ENCODE measurements around the gene FKBP7. TPM values are rescaled to one million over a fixed set of nuclear protein-coding genes. Genes with fewer than 3 reads are reported as not detected.

The FKBP7 gene
- polyA plus RNA-seq, 1 donor (not counting 4 experiments of a cell fraction or from before 2014, with no cell fraction given) = 2.4 TPM

GRCh38 chr2:178422097-178422496 is 56.3 kb downstream of the FKBP7 start:
- no peak overlapping the region for H3K4me3 ChIP-seq (ENCODE audit: control insufficient read depth in 2 of 3, extremely low read depth in 1 of 3, insufficient read depth in 2 of 3, low read depth in 1 of 3, low read length in 3 of 3)
- FAIRE-seq = peak; percentile 67
- dilution Hi-C loops (cut with MboI; ENCODE audit: extremely low pct_ligation_motif_present, low sequenced_read_pairs) = no loop called here

GRCh38 chr2:178420463-178420999 is 57.9 kb downstream of the FKBP7 start:
- dilution Hi-C loops (cut with MboI; ENCODE audit: extremely low pct_ligation_motif_present, low sequenced_read_pairs) = no loop called here
- no peak overlapping the region for H3K4me3 ChIP-seq (ENCODE audit: control insufficient read depth in 2 of 3, extremely low read depth in 1 of 3, insufficient read depth in 2 of 3, low read depth in 1 of 3, low read length in 3 of 3)
- H3K4me1 ChIP-seq (ENCODE audit: control insufficient read depth, extremely low read depth, insufficient read depth, low read length) = peaks cover 35% of the 10 kb centered on the region
- H3K9me1 ChIP-seq (ENCODE audit: control insufficient read depth, extremely low read depth, insufficient read depth, low read length) = no peaks in the 10 kb centered on the region
- H3K27ac ChIP-seq (ENCODE audit: control insufficient read depth, insufficient read depth, low read length) = no peak overlapping the region
- H3K79me2 ChIP-seq (ENCODE audit: control insufficient read depth, insufficient read depth, low read length) = peaks cover 12% of the 10 kb centered on the region
- no peak overlapping the region for H3K4me2 ChIP-seq (ENCODE audit: control insufficient read depth, extremely low read depth, insufficient read depth, low read depth, low read length)
- DNase-seq (ENCODE audit: low read depth, low spot score) = no peak
- H3K9ac ChIP-seq (ENCODE audit: control insufficient read depth, extremely low read depth, insufficient read depth, low read length) = no peak overlapping the region
- TF ChIP-seq EZH2 (IDR thresholded peaks at IDR 0.05; ENCODE audit: low read length) (no peak), CTCF (optimal IDR thresholded peaks at IDR 0.05 in 1 of 3, IDR thresholded peaks at IDR 0.05 in 1 of 3, conservative IDR thresholded peaks at IDR 0.05 in 1 of 3; ENCODE audit: extremely low read depth in 1 of 3, insufficient read depth in 2 of 3, low read length in 3 of 3) (no peak)
- H3K27me3 ChIP-seq (ENCODE audit: control insufficient read depth, extremely low read depth, insufficient read depth, low read length) = no peaks in the 10 kb centered on the region
- peaks cover 0 to 6% of the 10 kb centered on the region in 2 experiments for H3K36me3 ChIP-seq (ENCODE audit: control insufficient read depth in 2 of 2, extremely low read depth in 1 of 2, insufficient read depth in 2 of 2, low read length in 2 of 2)
- FAIRE-seq = no peak
- no peaks in the 10 kb centered on the region for H4K20me1 ChIP-seq (ENCODE audit: control insufficient read depth, extremely low read depth, insufficient read depth, low read length)
- H3K9me3 ChIP-seq (ENCODE audit: control insufficient read depth, low read depth, low read length) = no peaks in the 10 kb centered on the region
- H2AFZ ChIP-seq (ENCODE audit: control insufficient read depth, low read length) = no peak overlapping the region

More at GRCh38 chr2:178422097-178422496, 56.3 kb downstream of the FKBP7 start:
- H3K9me1 ChIP-seq (ENCODE audit: control insufficient read depth, extremely low read depth, insufficient read depth, low read length) = no peaks in the 10 kb centered on the region
- H4K20me1 ChIP-seq (ENCODE audit: control insufficient read depth, extremely low read depth, insufficient read depth, low read length) = no peaks in the 10 kb centered on the region
- H3K27ac ChIP-seq (ENCODE audit: control insufficient read depth, insufficient read depth, low read length) = no peak overlapping the region
- peaks cover 8% of the 10 kb centered on the region for H3K79me2 ChIP-seq (ENCODE audit: control insufficient read depth, insufficient read depth, low read length)
- peaks cover 0 to 6% of the 10 kb centered on the region in 2 experiments for H3K36me3 ChIP-seq (ENCODE audit: control insufficient read depth in 2 of 2, extremely low read depth in 1 of 2, insufficient read depth in 2 of 2, low read length in 2 of 2)
- no peak overlapping the region for H3K4me2 ChIP-seq (ENCODE audit: control insufficient read depth, extremely low read depth, insufficient read depth, low read depth, low read length)
- H3K9ac ChIP-seq (ENCODE audit: control insufficient read depth, extremely low read depth, insufficient read depth, low read length) = no peak overlapping the region
- TF ChIP-seq EZH2 (IDR thresholded peaks at IDR 0.05; ENCODE audit: low read length) (no peak), CTCF (optimal IDR thresholded peaks at IDR 0.05 in 1 of 3, IDR thresholded peaks at IDR 0.05 in 1 of 3, conservative IDR thresholded peaks at IDR 0.05 in 1 of 3; ENCODE audit: extremely low read depth in 1 of 3, insufficient read depth in 2 of 3, low read length in 3 of 3) (no peak)
- H3K27me3 ChIP-seq (ENCODE audit: control insufficient read depth, extremely low read depth, insufficient read depth, low read length) = no peaks in the 10 kb centered on the region
- H3K9me3 ChIP-seq (ENCODE audit: control insufficient read depth, low read depth, low read length) = no peaks in the 10 kb centered on the region
- H2AFZ ChIP-seq (ENCODE audit: control insufficient read depth, low read length) = no peak overlapping the region
- no peak for DNase-seq (ENCODE audit: low read depth, low spot score)
- peaks cover 31% of the 10 kb centered on the region for H3K4me1 ChIP-seq (ENCODE audit: control insufficient read depth, extremely low read depth, insufficient read depth, low read length)
